Neural progenitor cell (in vitro differentiated cells): ENCODE data around the gene KCNS1. TPM values are rescaled to one million over a fixed set of nuclear protein-coding genes. Genes with fewer than 3 reads are reported as not detected.
A peak's percentile ranks its signal among the peaks of the same experiment; 100 is the strongest.

ENCODE experiments used
- DNase-seq: peaks from one replicate; pipeline ENCODE4 v3.0.0-alpha.2; 2016; ENCODE audit warnings: low spot score
- H2AFZ ChIP-seq: fragments of 200-600 bp; sonication (generic); replicated peaks from 2 replicates; pipeline ENCODE4 v1.6.1; 2016; ENCODE audit warnings: antibody characterized with exemption
- H3F3A ChIP-seq: fragments of 200-600 bp; sonication (generic); 2 replicates; pipeline ENCODE4 v1.6.1; 2016; ENCODE audit warnings: antibody characterized with exemption, low read depth
- H3K27ac ChIP-seq: fragments of 200-600 bp; sonication (generic); 2 replicates; pipeline ENCODE4 v1.5.1; 2016; ENCODE audit warnings: mild to moderate bottlenecking
- H3K27me3 ChIP-seq: fragments of 200-600 bp; sonication (generic); 2 replicates; pipeline ENCODE4 v1.6.1; 2016; ENCODE audit warnings: mild to moderate bottlenecking, moderate library complexity
- H3K36me3 ChIP-seq: fragments of 200-600 bp; sonication (generic); 2 replicates; pipeline ENCODE4 v1.5.1; 2016
- H3K4me1 ChIP-seq: fragments of 200-600 bp; sonication (generic); 2 replicates; pipeline ENCODE4 v1.6.1; 2016; ENCODE audit warnings: mixed run types
- H3K4me2 ChIP-seq: fragments of 200-600 bp; sonication (generic); 2 replicates; pipeline ENCODE4 v1.6.1; 2016
- H3K4me3 ChIP-seq: fragments of 200-600 bp; sonication (generic); 2 replicates; pipeline ENCODE4 v1.5.1; 2016
- H3K79me2 ChIP-seq: fragments of 200-600 bp; sonication (generic); 2 replicates; pipeline ENCODE4 v1.6.1; 2016; ENCODE audit warnings: low read depth
- H3K9ac ChIP-seq: fragments of 200-600 bp; sonication (generic); 2 replicates; pipeline ENCODE4 v1.6.1; 2016
- H3K9me3 ChIP-seq: fragments of 200-600 bp; sonication (generic); 2 replicates; pipeline ENCODE4 v1.5.1; 2016; ENCODE audit warnings: low read depth
- H4K20me1 ChIP-seq: fragments of 200-600 bp; sonication (generic); 2 replicates; pipeline ENCODE4 v1.6.1; 2016; ENCODE audit warnings: low read depth
- H3K27ac Mint-ChIP-seq: 3 replicates; pipeline ENCODE4 v1.8.0; 2021; ENCODE audit warnings: mixed read lengths
- H3K27me3 Mint-ChIP-seq: 2 replicates; pipeline ENCODE4 v1.8.0; 2022; ENCODE audit warnings: low read depth, mild to moderate bottlenecking, inconsistent platforms, moderate library complexity, mixed read lengths; ENCODE audit not compliant: insufficient read depth
- H3K36me3 Mint-ChIP-seq: 3 replicates; pipeline ENCODE4 v1.8.0; 2021; ENCODE audit warnings: mixed read lengths
- H3K4me1 Mint-ChIP-seq: 3 replicates; pipeline ENCODE4 v1.8.0; 2021; ENCODE audit warnings: mixed read lengths
- H3K4me3 Mint-ChIP-seq: 3 replicates; pipeline ENCODE4 v1.8.0; 2021; ENCODE audit warnings: mild to moderate bottlenecking, moderate library complexity, mixed read lengths
- H3K9me3 Mint-ChIP-seq: 3 replicates; pipeline ENCODE4 v1.8.0; 2020; ENCODE audit warnings: mixed read lengths
- CTCF ChIP-seq: fragments of 200-600 bp; sonication (generic); IDR thresholded peaks from 2 replicates; pipeline ENCODE4 v1.5.1; 2017; ENCODE audit warnings: antibody characterized with exemption, mild to moderate bottlenecking
- EZH2 ChIP-seq: fragments of 200-600 bp; sonication (generic); IDR thresholded peaks from 2 replicates; pipeline ENCODE4 v1.6.1; 2017; ENCODE audit warnings: antibody characterized with exemption, mild to moderate bottlenecking, moderate library complexity
- EZH2phosphoT487 ChIP-seq: fragments of 200-600 bp; sonication (generic); IDR thresholded peaks from 2 replicates; pipeline ENCODE4 v1.6.1; 2017; ENCODE audit warnings: antibody characterized with exemption
- total RNA-seq: library from RNA; depleted of rRNA; stranded (reverse); fragments of >200 nt; gene quantifications from 2 replicates; pipeline ENCODE4 v1.2.3, GENCODE V29; 2015; ENCODE audit warnings: low replicate concordance

KCNS1 gene
- total RNA-seq, 1 donor from 2014 or later, result not detected

DNA sequence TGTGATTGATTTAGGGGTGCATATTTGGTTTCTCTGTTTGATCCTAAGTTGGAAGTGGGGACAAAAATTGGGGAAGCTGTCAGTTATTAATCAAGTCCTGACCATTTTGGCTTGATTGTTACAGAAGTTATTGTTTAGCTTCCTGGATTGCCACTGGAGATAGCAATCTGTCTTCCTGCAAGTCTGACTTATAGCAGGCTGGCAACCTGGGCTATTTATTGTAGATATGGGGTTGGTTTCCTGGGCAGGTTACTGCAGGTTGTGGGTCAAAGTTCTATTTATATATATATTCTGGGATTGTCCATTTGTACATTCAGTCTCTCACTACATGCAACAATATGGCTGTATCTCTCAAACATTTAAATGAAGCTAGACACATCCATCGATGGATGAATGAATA is 17.8 kb downstream of the KCNS1 start:
- Mint-ChIP-seq H3K4me3 (no peak overlapping the region), H3K9me3 (peaks cover 10% of the 10 kb centered on the region), H3K27me3 (peaks cover 6% of the 10 kb centered on the region), H3K36me3 (peaks cover 28% of the 10 kb centered on the region), H3K4me1 (no peaks in the 10 kb centered on the region), H3K27ac (no peak overlapping the region)
- Histone ChIP-seq H3K36me3 (no peaks in the 10 kb centered on the region), H3K4me3 (no peak overlapping the region), H3K9ac (no peak overlapping the region), H3K9me3 (no peaks in the 10 kb centered on the region), H4K20me1 (no peaks in the 10 kb centered on the region), H3F3A (no peaks in the 10 kb centered on the region), H3K4me2 (no peak overlapping the region), H3K27me3 (no peaks in the 10 kb centered on the region), H2AFZ (no peak overlapping the region), H3K4me1 (no peaks in the 10 kb centered on the region), H3K79me2 (no peaks in the 10 kb centered on the region), H3K27ac (no peak overlapping the region)
- TF ChIP-seq CTCF (no peak), EZH2 (no peak), EZH2phosphoT487 (no peak)
- no peak for DNase-seq

GRCh38 chr20:45082468-45082867 is 18.5 kb downstream of the KCNS1 start:
- Histone ChIP-seq H3K36me3 (no peaks in the 10 kb centered on the region), H3K27ac (no peak overlapping the region), H3K9ac (no peak overlapping the region), H3K4me2 (no peak overlapping the region), H3K4me3 (no peak overlapping the region), H3K79me2 (no peaks in the 10 kb centered on the region), H3K4me1 (no peaks in the 10 kb centered on the region), H3K9me3 (no peaks in the 10 kb centered on the region), H3K27me3 (no peaks in the 10 kb centered on the region), H4K20me1 (no peaks in the 10 kb centered on the region), H3F3A (no peaks in the 10 kb centered on the region), H2AFZ (no peak overlapping the region)
- no peaks in the 10 kb centered on the region for H3K4me1 Mint-ChIP-seq
- H3K27ac Mint-ChIP-seq, result no peak overlapping the region
- no peak overlapping the region for H3K4me3 Mint-ChIP-seq
- peaks cover 10% of the 10 kb centered on the region for H3K9me3 Mint-ChIP-seq
- peaks cover 28% of the 10 kb centered on the region for H3K36me3 Mint-ChIP-seq
- peaks cover 6% of the 10 kb centered on the region for H3K27me3 Mint-ChIP-seq
- DNase-seq, result no peak
- TF ChIP-seq EZH2phosphoT487, result no peak
- TF ChIP-seq CTCF, result no peak
- no peak for TF ChIP-seq EZH2

- H3K4me1 ChIP-seq, result no peaks in the 10 kb centered on the region
- peaks cover 6% of the 10 kb centered on the region for H3K27me3 Mint-ChIP-seq
- no peak overlapping the region for H2AFZ ChIP-seq
- H3K27me3 ChIP-seq, result no peaks in the 10 kb centered on the region
- no peaks in the 10 kb centered on the region for H3K36me3 ChIP-seq
- H3K4me2 ChIP-seq, result no peak overlapping the region
- no peaks in the 10 kb centered on the region for H3F3A ChIP-seq
- no peaks in the 10 kb centered on the region for H4K20me1 ChIP-seq
- peaks cover 37% of the 10 kb centered on the region for H3K36me3 Mint-ChIP-seq
- no peak overlapping the region for H3K27ac ChIP-seq
- H3K4me3 Mint-ChIP-seq, result no peak overlapping the region
- no peaks in the 10 kb centered on the region for H3K4me1 Mint-ChIP-seq
- no peak overlapping the region for H3K9ac ChIP-seq
- H3K79me2 ChIP-seq, result no peaks in the 10 kb centered on the region
- no peaks in the 10 kb centered on the region for H3K9me3 ChIP-seq
- H3K27ac Mint-ChIP-seq, result no peak overlapping the region
- H3K9me3 Mint-ChIP-seq, result peaks cover 10% of the 10 kb centered on the region
- no peak overlapping the region for H3K4me3 ChIP-seq
- TF ChIP-seq EZH2 (no peak), EZH2phosphoT487 (no peak), CTCF (peak; percentile 22)
- no peak for DNase-seq
These were observed 19.9 kb downstream of the KCNS1 start for GRCh38 chr20:45080867-45081624.
